SH-SY5Y (cell line): ENCODE measurements around the gene SLC39A12.

Experiments
- GATA2 ChIP-seq: IDR thresholded peaks from 2 replicates; pipeline ENCODE4 v1.6.1; 2011; ENCODE audit warnings: mild to moderate bottlenecking, low read depth, low read length
- GATA3 ChIP-seq: IDR thresholded peaks from 2 replicates; pipeline ENCODE4 v1.6.1; 2011; ENCODE audit warnings: low read depth, mild to moderate bottlenecking, low read length, moderate library complexity

GRCh38 chr10:17910125-17910789 is 41.5 kb upstream of the SLC39A12 start:
- no peak for TF ChIP-seq GATA2
- no peak for TF ChIP-seq GATA3
